HG02610 (cell line): Measurements from ENCODE around the gene SLX9.
"Not testable (repeated sequence)": the region's sequence is repeated elsewhere in the genome, so short reads cannot be mapped to it uniquely, and the experiment has no call there.

Experiments
- ATAC-seq: cut with Tn5 transposase; IDR thresholded peaks from one replicate; pipeline ENCODE4 v1.9.1; 2021; ENCODE audit warnings: mild to moderate bottlenecking, moderate library complexity; ENCODE audit not compliant: unreplicated experiment

The SLX9 gene

GRCh38 chr21:44902268-44903049 lies 37.4 kb upstream of the SLX9 start:
- no peak for ATAC-seq

GRCh38 chr21:44903050-44903685 lies 36.7 kb upstream of the SLX9 start:
- ATAC-seq = no peak

GRCh38 chr21:44903689-44904088 lies 36.1 kb upstream of the SLX9 start:
- no peak for ATAC-seq

- no peak for ATAC-seq
Observed at GRCh38 chr21:44904141-44904923, 35.5 kb upstream of the SLX9 start.

GRCh38 chr21:44905016-44905727 lies 34.7 kb upstream of the SLX9 start:
- no peak for ATAC-seq

- ATAC-seq = no peak
Observed at GRCh38 chr21:44905728-44906090, 34.1 kb upstream of the SLX9 start.

GRCh38 chr21:44907225-44907965 lies 32.4 kb upstream of the SLX9 start:
- peak; percentile 21 for ATAC-seq

- peak; percentile 38 for ATAC-seq
Observed at GRCh38 chr21:44907966-44908895, 31.6 kb upstream of the SLX9 start.

GRCh38 chr21:44908908-44909307 lies 30.9 kb upstream of the SLX9 start:
- ATAC-seq = no peak

GRCh38 chr21:44909719-44910118 lies 30.1 kb upstream of the SLX9 start:
- no peak for ATAC-seq

- ATAC-seq = no peak
Observed at GRCh38 chr21:44910229-44911067, 29.4 kb upstream of the SLX9 start.

GRCh38 chr21:44911068-44911383 lies 28.8 kb upstream of the SLX9 start:
- ATAC-seq = no peak

GRCh38 chr21:44911384-44912157 lies 28.3 kb upstream of the SLX9 start:
- ATAC-seq = no peak

GRCh38 chr21:44912158-44912473 lies 27.7 kb upstream of the SLX9 start:
- ATAC-seq = no peak

GRCh38 chr21:44912506-44913412 lies 27.1 kb upstream of the SLX9 start:
- ATAC-seq = not testable (repeated sequence)

GRCh38 chr21:44913425-44914175 lies 26.2 kb upstream of the SLX9 start:
- no peak for ATAC-seq
